OCI-LY3 (cell line): ENCODE results near the gene ZNF185.

Experiments used
- CTCF ChIP-seq: fragments of 200-600, 300-600 bp; sonication (generic); IDR thresholded peaks from 2 replicates; pipeline ENCODE4 v1.5.1; 2014; ENCODE audit warnings: antibody characterized with exemption, low read length, low read depth
- EZH2phosphoT487 ChIP-seq: fragments of 200-600 bp; shearing (Covaris generic); IDR thresholded peaks from 2 replicates; pipeline ENCODE4 v1.6.1; 2018; ENCODE audit warnings: antibody characterized with exemption, mixed run types, low read depth

GRCh38 chrX:152865232-152865920 is 32.5 kb upstream of the ZNF185 start:
- TF ChIP-seq CTCF: no peak
- TF ChIP-seq EZH2phosphoT487: no peak
